Upper lobe of right lung (tissue), 1 donor: ENCODE data around the gene OR4F15. TPM values are rescaled to one million over a fixed set of nuclear protein-coding genes. Genes with fewer than 3 reads are reported as not detected.
A peak's percentile ranks its signal among the peaks of the same experiment; 100 is the strongest.
"Not testable (repeated sequence)": the region's sequence is repeated elsewhere in the genome, so short reads cannot be mapped to it uniquely, and the experiment has no call there.

Experiments used
- ATAC-seq: fragments of 200-7000 bp; cut with Tn5 transposase; one replicate; pipeline ENCODE4 v1.9.1; 2020; ENCODE audit warnings: mild to moderate bottlenecking, moderate library complexity
- DNase-seq: peaks from one replicate; pipeline ENCODE4 v3.0.0-alpha.2; 2020
- H3K27ac ChIP-seq: fragments of 200-600 bp; one replicate; pipeline ENCODE4 v1.8.0; 2022
- H3K27me3 ChIP-seq: fragments of 200-600 bp; one replicate; pipeline ENCODE4 v1.8.0; 2022; ENCODE audit warnings: mild to moderate bottlenecking
- H3K36me3 ChIP-seq: fragments of 200-600 bp; one replicate; pipeline ENCODE4 v1.8.0; 2022
- H3K4me1 ChIP-seq: fragments of 200-600 bp; one replicate; pipeline ENCODE4 v1.8.0; 2022
- H3K4me3 ChIP-seq: fragments of 200-600 bp; one replicate; pipeline ENCODE4 v1.8.0; 2022; ENCODE audit warnings: mild to moderate bottlenecking
- H3K9me3 ChIP-seq: fragments of 200-600 bp; one replicate; pipeline ENCODE4 v1.8.0; 2022
- CTCF ChIP-seq: fragments of 200-600 bp; IDR thresholded peaks from one replicate; pipeline ENCODE4 v1.8.0; 2022; ENCODE audit warnings: antibody characterized with exemption
- intact Hi-C: fragments of 100-400 bp; cut with DNase I; formaldehyde crosslinking; loops from one replicate; pipeline ENCODE4 v1.11.0; 2022
- total RNA-seq: library from RNA; stranded (reverse); fragmentation: NEBNext Ultra II Directional; extraction: Animal tissue kit (Norgen Biotek cat#: 25700); gene quantifications from one replicate; pipeline ENCODE4 v1.2.1, GENCODE V29; 2021
- donor health status: DM: no; HTN: yes; CAD: no; lungs with severe emphysema.

Gene OR4F15
- total RNA-seq, 1 donor from 2014 or later = not detected

- no peak for ATAC-seq
- Histone ChIP-seq H3K4me3 (no peak overlapping the region), H3K9me3 (no peaks in the 10 kb centered on the region), H3K36me3 (no peaks in the 10 kb centered on the region), H3K4me1 (no peaks in the 10 kb centered on the region), H3K27ac (no peak overlapping the region), H3K27me3 (no peaks in the 10 kb centered on the region)
- intact Hi-C loops = no loop called here
- TF ChIP-seq CTCF = peak; percentile 7
- DNase-seq = no peak
Observed at GRCh38 chr15:101773496-101774100, 38.4 kb upstream of the OR4F15 start.

- H3K27me3 ChIP-seq = no peaks in the 10 kb centered on the region
- DNase-seq (no peak), ATAC-seq (no peak)
- no peak for TF ChIP-seq CTCF
- H3K9me3 ChIP-seq = no peaks in the 10 kb centered on the region
- no peaks in the 10 kb centered on the region for H3K4me1 ChIP-seq
- no peak overlapping the region for H3K27ac ChIP-seq
- no peaks in the 10 kb centered on the region for H3K36me3 ChIP-seq
- intact Hi-C loops = no loop called here
- no peak overlapping the region for H3K4me3 ChIP-seq
Observed at GRCh38 chr15:101775136-101775535, 36.9 kb upstream of the OR4F15 start.

GRCh38 chr15:101778576-101778975, 33.4 kb upstream of the OR4F15 start:
- intact Hi-C loops, H3K27ac ChIP-seq, H3K4me1 ChIP-seq, H3K4me3 ChIP-seq, H3K36me3 ChIP-seq, H3K9me3 ChIP-seq, ATAC-seq, H3K27me3 ChIP-seq, DNase-seq: not testable (repeated sequence)

GRCh38 chr15:101780225-101780624, 31.8 kb upstream of the OR4F15 start:
- H3K27me3 ChIP-seq, H3K9me3 ChIP-seq, H3K4me1 ChIP-seq, H3K36me3 ChIP-seq, intact Hi-C loops, H3K27ac ChIP-seq, DNase-seq, ATAC-seq, H3K4me3 ChIP-seq: not testable (repeated sequence)

GRCh38 chr15:101781928-101782327, 30.1 kb upstream of the OR4F15 start:
- Histone ChIP-seq H3K9me3 (no peaks in the 10 kb centered on the region), H3K4me1 (no peaks in the 10 kb centered on the region), H3K4me3 (no peak overlapping the region), H3K27me3 (no peaks in the 10 kb centered on the region), H3K36me3 (no peaks in the 10 kb centered on the region), H3K27ac (no peak overlapping the region)
- intact Hi-C loops = no loop called here
- no peak for TF ChIP-seq CTCF
- no peak for DNase-seq
- no peak for ATAC-seq

- no peak for ATAC-seq
- Histone ChIP-seq H3K27ac (no peak overlapping the region), H3K36me3 (no peaks in the 10 kb centered on the region), H3K9me3 (no peaks in the 10 kb centered on the region), H3K27me3 (no peaks in the 10 kb centered on the region), H3K4me3 (no peak overlapping the region), H3K4me1 (no peaks in the 10 kb centered on the region)
- TF ChIP-seq CTCF = no peak
- intact Hi-C loops = no loop called here
- no peak for DNase-seq
Observed at GRCh38 chr15:101784644-101785043, 27.4 kb upstream of the OR4F15 start.

- H3K9me3 ChIP-seq, H3K4me1 ChIP-seq, H3K4me3 ChIP-seq, intact Hi-C loops, H3K36me3 ChIP-seq, H3K27me3 ChIP-seq, H3K27ac ChIP-seq, DNase-seq, ATAC-seq: not testable (repeated sequence)
Observed at GRCh38 chr15:101786422-101786821, 25.6 kb upstream of the OR4F15 start.

GRCh38 chr15:101788001-101788400, 24.0 kb upstream of the OR4F15 start:
- H3K27ac ChIP-seq, H3K27me3 ChIP-seq, ATAC-seq, intact Hi-C loops, H3K9me3 ChIP-seq, H3K4me1 ChIP-seq, DNase-seq, H3K36me3 ChIP-seq, H3K4me3 ChIP-seq: not testable (repeated sequence)

- H3K9me3 ChIP-seq, DNase-seq, H3K36me3 ChIP-seq, H3K4me1 ChIP-seq, H3K27ac ChIP-seq, ATAC-seq, H3K27me3 ChIP-seq, H3K4me3 ChIP-seq, intact Hi-C loops: not testable (repeated sequence)
Observed at GRCh38 chr15:101788503-101789269, 23.3 kb upstream of the OR4F15 start.

- DNase-seq, H3K9me3 ChIP-seq, H3K4me1 ChIP-seq, H3K4me3 ChIP-seq, H3K36me3 ChIP-seq, H3K27me3 ChIP-seq, intact Hi-C loops, H3K27ac ChIP-seq, ATAC-seq: not testable (repeated sequence)
Observed at GRCh38 chr15:101790748-101791147, 21.3 kb upstream of the OR4F15 start.
